GM18505 (cell line): Measurements from ENCODE around the gene C12orf60.

ENCODE experiments used
- ATAC-seq: cut with Tn5 transposase; IDR thresholded peaks from one replicate; pipeline ENCODE4 v1.9.1; 2021; ENCODE audit not compliant: unreplicated experiment
- POLR2A ChIP-seq: IDR thresholded peaks from 4 replicates; pipeline ENCODE4 v1.6.1; 2011; ENCODE audit warnings: borderline replicate concordance; ENCODE audit not compliant: insufficient read depth, insufficient read length; ENCODE audit errors: extremely low read depth

Gene C12orf60

GRCh38 chr12:14833336-14833735, 29.9 kb downstream of the C12orf60 start:
- no peak for ATAC-seq
- no peak for TF ChIP-seq POLR2A

GRCh38 chr12:14833952-14834351, 30.5 kb downstream of the C12orf60 start:
- TF ChIP-seq POLR2A = no peak
- ATAC-seq = no peak

- TF ChIP-seq POLR2A = no peak
- no peak for ATAC-seq
Observed at GRCh38 chr12:14834509-14834908, 31.0 kb downstream of the C12orf60 start.

- no peak for ATAC-seq
Observed at GRCh38 chr12:14836336-14837210, 33.1 kb downstream of the C12orf60 start.

GRCh38 chr12:14839262-14839661, 35.8 kb downstream of the C12orf60 start:
- no peak for TF ChIP-seq POLR2A
- ATAC-seq = no peak

More at GRCh38 chr12:14836336-14837210, 33.1 kb downstream of the C12orf60 start:
- no peak for TF ChIP-seq POLR2A

GRCh38 chr12:14840616-14841015, 37.1 kb downstream of the C12orf60 start:
- no peak for ATAC-seq
- TF ChIP-seq POLR2A = no peak

- no peak for TF ChIP-seq POLR2A
- ATAC-seq = no peak
Observed at GRCh38 chr12:14841761-14842160, 38.3 kb downstream of the C12orf60 start.

- no peak for TF ChIP-seq POLR2A
- ATAC-seq = no peak
Observed at GRCh38 chr12:14842315-14842714, 38.8 kb downstream of the C12orf60 start.

- no peak for TF ChIP-seq POLR2A
- ATAC-seq = no peak
Observed at GRCh38 chr12:14843425-14843887, 40.0 kb downstream of the C12orf60 start, which contains the start of gene ART4. Gene ART4, minus strand, starts transcription at chr12:14843526. Its CDS starts 413 bp downstream, at chr12:14843113.

- no peak for TF ChIP-seq POLR2A
- no peak for ATAC-seq
Observed at GRCh38 chr12:14844401-14844800, 40.9 kb downstream of the C12orf60 start.

GRCh38 chr12:14845350-14845750, 41.9 kb downstream of the C12orf60 start:
- TF ChIP-seq POLR2A = no peak
- peak; percentile 50 for ATAC-seq

GRCh38 chr12:14846042-14846587, 42.6 kb downstream of the C12orf60 start:
- no peak for TF ChIP-seq POLR2A
- ATAC-seq = no peak

- no peak for TF ChIP-seq POLR2A
- ATAC-seq = no peak
Observed at GRCh38 chr12:14846876-14847580, 43.6 kb downstream of the C12orf60 start.
